ENCODE measurements around the gene SPDYC.
A peak's percentile ranks its signal among the peaks of the same experiment; 100 is the strongest.

Gene SPDYC

GRCh38 chr11:65129649-65130441, 40.2 kb upstream of the SPDYC start:
- Histone ChIP-seq H3K27ac (ENCODE audit: low read depth, low read length) (no peak overlapping the region), H3K9ac (ENCODE audit: low read length) (no peak overlapping the region), H3K9me3 (ENCODE audit: control insufficient read depth, insufficient read depth, low read depth, low read length) (no peaks in the 10 kb centered on the region), H3K27me3 (ENCODE audit: control insufficient read depth, insufficient read depth, low read length) (no peaks in the 10 kb centered on the region), H3K36me3 (ENCODE audit: control insufficient read depth, insufficient read depth, low read length) (peaks cover 80% of the 10 kb centered on the region), H3K4me1 (ENCODE audit: control insufficient read depth, insufficient read depth, low read length) (peaks cover 11% of the 10 kb centered on the region), H3K4me3 (ENCODE audit: low read depth, low read length) (no peak overlapping the region)

- H3K9ac ChIP-seq (ENCODE audit: low read length), result no peak overlapping the region
- H3K4me1 ChIP-seq (ENCODE audit: control insufficient read depth, insufficient read depth, low read length), result peaks cover 16% of the 10 kb centered on the region
- no peak overlapping the region for H3K4me3 ChIP-seq (ENCODE audit: low read depth, low read length)
- peaks cover 70% of the 10 kb centered on the region for H3K36me3 ChIP-seq (ENCODE audit: control insufficient read depth, insufficient read depth, low read length)
- H3K9me3 ChIP-seq (ENCODE audit: control insufficient read depth, insufficient read depth, low read depth, low read length), result no peaks in the 10 kb centered on the region
- no peak overlapping the region for H3K27ac ChIP-seq (ENCODE audit: low read depth, low read length)
- H3K27me3 ChIP-seq (ENCODE audit: control insufficient read depth, insufficient read depth, low read length), result no peaks in the 10 kb centered on the region
Observed at GRCh38 chr11:65130631-65131416, 39.2 kb upstream of the SPDYC start.

GRCh38 chr11:65131417-65131776, 38.6 kb upstream of the SPDYC start:
- H3K27me3 ChIP-seq (ENCODE audit: control insufficient read depth, insufficient read depth, low read length), result no peaks in the 10 kb centered on the region
- no peak overlapping the region for H3K9ac ChIP-seq (ENCODE audit: low read length)
- no peak overlapping the region for H3K4me3 ChIP-seq (ENCODE audit: low read depth, low read length)
- peaks cover 17% of the 10 kb centered on the region for H3K4me1 ChIP-seq (ENCODE audit: control insufficient read depth, insufficient read depth, low read length)
- no peaks in the 10 kb centered on the region for H3K9me3 ChIP-seq (ENCODE audit: control insufficient read depth, insufficient read depth, low read depth, low read length)
- peaks cover 64% of the 10 kb centered on the region for H3K36me3 ChIP-seq (ENCODE audit: control insufficient read depth, insufficient read depth, low read length)
- H3K27ac ChIP-seq (ENCODE audit: low read depth, low read length), result no peak overlapping the region

GRCh38 chr11:65131895-65132237, 38.2 kb upstream of the SPDYC start:
- Histone ChIP-seq H3K27ac (ENCODE audit: low read depth, low read length) (no peak overlapping the region), H3K9ac (ENCODE audit: low read length) (no peak overlapping the region), H3K27me3 (ENCODE audit: control insufficient read depth, insufficient read depth, low read length) (no peaks in the 10 kb centered on the region), H3K4me1 (ENCODE audit: control insufficient read depth, insufficient read depth, low read length) (peaks cover 17% of the 10 kb centered on the region), H3K4me3 (ENCODE audit: low read depth, low read length) (no peak overlapping the region), H3K9me3 (ENCODE audit: control insufficient read depth, insufficient read depth, low read depth, low read length) (no peaks in the 10 kb centered on the region), H3K36me3 (ENCODE audit: control insufficient read depth, insufficient read depth, low read length) (peaks cover 60% of the 10 kb centered on the region)

- peaks cover 54% of the 10 kb centered on the region for H3K36me3 ChIP-seq (ENCODE audit: control insufficient read depth, insufficient read depth, low read length)
- H3K27me3 ChIP-seq (ENCODE audit: control insufficient read depth, insufficient read depth, low read length), result no peaks in the 10 kb centered on the region
- H3K9me3 ChIP-seq (ENCODE audit: control insufficient read depth, insufficient read depth, low read depth, low read length), result no peaks in the 10 kb centered on the region
- peaks cover 17% of the 10 kb centered on the region for H3K4me1 ChIP-seq (ENCODE audit: control insufficient read depth, insufficient read depth, low read length)
- H3K27ac ChIP-seq (ENCODE audit: low read depth, low read length), result no peak overlapping the region
- H3K9ac ChIP-seq (ENCODE audit: low read length), result peak overlapping the region; percentile 100
- H3K4me3 ChIP-seq (ENCODE audit: low read depth, low read length), result no peak overlapping the region
Observed at GRCh38 chr11:65132238-65132987, 37.6 kb upstream of the SPDYC start.

GRCh38 chr11:65132988-65133700, 36.9 kb upstream of the SPDYC start:
- Histone ChIP-seq H3K9me3 (ENCODE audit: control insufficient read depth, insufficient read depth, low read depth, low read length) (no peaks in the 10 kb centered on the region), H3K36me3 (ENCODE audit: control insufficient read depth, insufficient read depth, low read length) (peaks cover 47% of the 10 kb centered on the region), H3K9ac (ENCODE audit: low read length) (peak overlapping the region; percentile 100), H3K4me1 (ENCODE audit: control insufficient read depth, insufficient read depth, low read length) (peaks cover 17% of the 10 kb centered on the region), H3K27ac (ENCODE audit: low read depth, low read length) (no peak overlapping the region), H3K27me3 (ENCODE audit: control insufficient read depth, insufficient read depth, low read length) (no peaks in the 10 kb centered on the region), H3K4me3 (ENCODE audit: low read depth, low read length) (peak overlapping the region; percentile 97)

GRCh38 chr11:65133724-65134123, 36.3 kb upstream of the SPDYC start:
- H3K4me1 ChIP-seq (ENCODE audit: control insufficient read depth, insufficient read depth, low read length), result peaks cover 17% of the 10 kb centered on the region
- H3K4me3 ChIP-seq (ENCODE audit: low read depth, low read length), result peak overlapping the region; percentile 97
- H3K27me3 ChIP-seq (ENCODE audit: control insufficient read depth, insufficient read depth, low read length), result no peaks in the 10 kb centered on the region
- no peak overlapping the region for H3K27ac ChIP-seq (ENCODE audit: low read depth, low read length)
- H3K9ac ChIP-seq (ENCODE audit: low read length), result peak overlapping the region; percentile 100
- H3K36me3 ChIP-seq (ENCODE audit: control insufficient read depth, insufficient read depth, low read length), result peaks cover 42% of the 10 kb centered on the region
- no peaks in the 10 kb centered on the region for H3K9me3 ChIP-seq (ENCODE audit: control insufficient read depth, insufficient read depth, low read depth, low read length)

GRCh38 chr11:65134240-65134951, 35.6 kb upstream of the SPDYC start, which contains the start of gene SYVN1:
Gene SYVN1, minus strand, starts transcription at chr11:65134519. Its CDS starts 918 bp downstream, at chr11:65133601.
- Histone ChIP-seq H3K4me1 (ENCODE audit: control insufficient read depth, insufficient read depth, low read length) (peaks cover 17% of the 10 kb centered on the region), H3K4me3 (ENCODE audit: low read depth, low read length) (peak within 1 kb of the TSS; percentile 97), H3K27me3 (ENCODE audit: control insufficient read depth, insufficient read depth, low read length) (no peaks in the 10 kb centered on the region), H3K27ac (ENCODE audit: low read depth, low read length) (peak within 1 kb of the TSS; percentile 99), H3K36me3 (ENCODE audit: control insufficient read depth, insufficient read depth, low read length) (peaks cover 35% of the 10 kb centered on the region), H3K9me3 (ENCODE audit: control insufficient read depth, insufficient read depth, low read depth, low read length) (no peaks in the 10 kb centered on the region), H3K9ac (ENCODE audit: low read length) (peak within 1 kb of the TSS; percentile 100)

- Histone ChIP-seq H3K4me1 (ENCODE audit: control insufficient read depth, insufficient read depth, low read length) (peaks cover 17% of the 10 kb centered on the region), H3K9ac (ENCODE audit: low read length) (peak overlapping the region; percentile 100), H3K27me3 (ENCODE audit: control insufficient read depth, insufficient read depth, low read length) (no peaks in the 10 kb centered on the region), H3K4me3 (ENCODE audit: low read depth, low read length) (peak overlapping the region; percentile 97), H3K9me3 (ENCODE audit: control insufficient read depth, insufficient read depth, low read depth, low read length) (no peaks in the 10 kb centered on the region), H3K27ac (ENCODE audit: low read depth, low read length) (peak overlapping the region; percentile 99), H3K36me3 (ENCODE audit: control insufficient read depth, insufficient read depth, low read length) (peaks cover 28% of the 10 kb centered on the region)
Observed at GRCh38 chr11:65134952-65135632, 34.9 kb upstream of the SPDYC start.
